Chondrocyte (in vitro differentiated cells): ENCODE results near the gene RAET1L. TPM values are rescaled to one million over a fixed set of nuclear protein-coding genes. Genes with fewer than 3 reads are reported as not detected.
A peak's percentile ranks its signal among the peaks of the same experiment; 100 is the strongest.

ENCODE experiments used
- DNase-seq: peaks from one replicate; pipeline ENCODE4 v3.0.0; 2021; ENCODE audit warnings: mixed read lengths, low spot score
- H3K27ac Mint-ChIP-seq: one replicate; pipeline ENCODE4 v1.8.0; 2021; ENCODE audit warnings: mild to moderate bottlenecking, moderate library complexity, mixed read lengths; ENCODE audit not compliant: unreplicated experiment
- H3K27me3 Mint-ChIP-seq: 2 replicates; pipeline ENCODE4 v1.8.0; 2021; ENCODE audit warnings: low read depth, mixed read lengths
- H3K36me3 Mint-ChIP-seq: 2 replicates; pipeline ENCODE4 v1.8.0; 2021; ENCODE audit warnings: low read depth, mixed read lengths
- H3K4me1 Mint-ChIP-seq: 2 replicates; pipeline ENCODE4 v1.8.0; 2021; ENCODE audit warnings: low read depth, mild to moderate bottlenecking, mixed read lengths
- H3K4me3 Mint-ChIP-seq: one replicate; pipeline ENCODE4 v1.8.0; 2021; ENCODE audit warnings: mild to moderate bottlenecking, moderate library complexity, mixed read lengths; ENCODE audit not compliant: unreplicated experiment
- H3K9me3 Mint-ChIP-seq: 2 replicates; pipeline ENCODE4 v1.8.0; 2021; ENCODE audit warnings: low read depth, mixed read lengths
- CTCF ChIP-seq: fragments of 200-600 bp; sonication (generic); IDR thresholded peaks from 2 replicates; pipeline ENCODE4 v1.5.0; 2021; ENCODE audit warnings: antibody characterized with exemption, mild to moderate bottlenecking, moderate library complexity
- total RNA-seq: library from RNA; stranded (reverse); gene quantifications from 3 replicates; pipeline ENCODE4 v1.2.1, GENCODE V29; 2021

RAET1L gene
- total RNA-seq, 1 donor from 2014 or later, result not detected

GRCh38 chr6:150037526-150038201 lies 12.3 kb upstream of the RAET1L start:
- DNase-seq, result no peak
- Mint-ChIP-seq H3K27me3 (peaks cover 91% of the 10 kb centered on the region), H3K4me3 (peak overlapping the region; percentile 63), H3K36me3 (peaks cover 15% of the 10 kb centered on the region), H3K27ac (no peak overlapping the region), H3K4me1 (peaks cover 15% of the 10 kb centered on the region), H3K9me3 (peaks cover 7% of the 10 kb centered on the region)
- no peak for TF ChIP-seq CTCF

- H3K27me3 Mint-ChIP-seq, result peaks cover 82% of the 10 kb centered on the region
Observed at GRCh38 chr6:150036081-150036480, 10.7 kb upstream of the RAET1L start.

GRCh38 chr6:150033207-150033771 lies 8.0 kb upstream of the RAET1L start:
- H3K9me3 Mint-ChIP-seq, result peaks cover 7% of the 10 kb centered on the region
- H3K27ac Mint-ChIP-seq, result no peak overlapping the region
- no peak for TF ChIP-seq CTCF
- DNase-seq, result no peak
- peaks cover 71% of the 10 kb centered on the region for H3K27me3 Mint-ChIP-seq
- peaks cover 13% of the 10 kb centered on the region for H3K36me3 Mint-ChIP-seq
- peaks cover 12% of the 10 kb centered on the region for H3K4me1 Mint-ChIP-seq
- no peak overlapping the region for H3K4me3 Mint-ChIP-seq

More at GRCh38 chr6:150036081-150036480, 10.7 kb upstream of the RAET1L start:
- Mint-ChIP-seq H3K4me3 (no peak overlapping the region), H3K27ac (no peak overlapping the region), H3K4me1 (peaks cover 15% of the 10 kb centered on the region), H3K36me3 (peaks cover 14% of the 10 kb centered on the region), H3K9me3 (peaks cover 7% of the 10 kb centered on the region)
- TF ChIP-seq CTCF, result no peak
- DNase-seq, result no peak

GRCh38 chr6:150032598-150032997 lies 7.3 kb upstream of the RAET1L start:
- Mint-ChIP-seq H3K27me3 (peaks cover 72% of the 10 kb centered on the region), H3K4me1 (peaks cover 7% of the 10 kb centered on the region), H3K36me3 (peaks cover 13% of the 10 kb centered on the region), H3K9me3 (peaks cover 7% of the 10 kb centered on the region), H3K4me3 (no peak overlapping the region), H3K27ac (no peak overlapping the region)
- TF ChIP-seq CTCF, result no peak
- DNase-seq, result no peak

- H3K4me1 Mint-ChIP-seq, result no peaks in the 10 kb centered on the region
- H3K27me3 Mint-ChIP-seq, result peaks cover 59% of the 10 kb centered on the region
- DNase-seq, result no peak
- H3K4me3 Mint-ChIP-seq, result no peak overlapping the region
- no peak for TF ChIP-seq CTCF
- H3K27ac Mint-ChIP-seq, result no peak overlapping the region
- H3K9me3 Mint-ChIP-seq, result peaks cover 7% of the 10 kb centered on the region
- H3K36me3 Mint-ChIP-seq, result peaks cover 9% of the 10 kb centered on the region
Observed at GRCh38 chr6:150030611-150031010, 5.3 kb upstream of the RAET1L start.
